Esophagus squamous epithelium (tissue), 4 donors: Measurements from ENCODE around the gene LEPROT.

ENCODE experiments used
- CTCF ChIP-seq, 6 experiments: fragments of 450-650 bp in 4 of 6; fragments of 200-600 bp in 2 of 6; sonication (generic) in 2 of 6; IDR thresholded peaks; one replicate each; pipeline ENCODE4 v1.5.1; 2016 to 2019; ENCODE audit warnings: antibody characterized with exemption in 6 of 6, mild to moderate bottlenecking in 4 of 6, moderate library complexity in 4 of 6
- POLR2A ChIP-seq, 4 donors: fragments of 450-650 bp; IDR thresholded peaks; one replicate each; pipeline ENCODE4 v1.6.1; 2017; ENCODE audit warnings: antibody characterized with exemption in 4 of 4, mild to moderate bottlenecking in 4 of 4, moderate library complexity in 3 of 4

DNA sequence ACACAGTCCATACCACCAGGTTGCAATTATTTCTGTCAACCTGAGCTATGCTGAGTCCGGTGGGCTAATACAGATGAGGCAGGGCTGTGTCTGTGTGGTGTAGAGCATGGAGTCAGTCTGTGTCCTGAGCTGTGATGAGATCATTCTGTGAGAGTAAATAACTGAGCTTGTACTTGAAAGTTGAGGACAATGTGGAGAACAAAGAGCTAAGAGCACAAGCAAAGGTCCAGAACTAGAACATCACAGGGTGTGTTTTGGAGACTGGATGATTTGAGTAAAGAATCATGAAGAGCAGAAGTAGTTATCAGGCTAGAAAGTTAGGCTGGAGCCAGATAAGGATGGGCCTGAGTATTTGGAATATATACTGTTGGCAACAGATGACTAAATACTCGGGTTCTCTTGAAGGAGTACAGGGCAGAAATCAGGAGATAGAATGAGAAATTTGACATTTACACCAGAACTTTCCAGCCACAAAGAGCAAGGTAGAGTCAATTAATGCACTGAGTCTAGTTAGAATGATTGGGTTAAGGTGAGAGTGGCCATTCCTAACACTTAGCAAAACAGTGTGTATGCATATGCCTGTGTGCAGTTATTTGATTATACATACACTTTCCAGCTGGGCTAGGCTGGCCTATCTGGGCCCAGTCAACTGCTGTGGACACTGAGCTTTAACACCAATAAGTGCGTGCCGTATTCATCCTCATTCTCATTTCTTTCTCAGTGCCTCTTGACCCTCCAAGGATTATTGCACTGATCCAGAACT, 48.8 kb downstream of the LEPROT start:
- TF ChIP-seq CTCF (IDR thresholded peaks at IDR 0.05) = no peak
- no peak for TF ChIP-seq POLR2A (IDR thresholded peaks at IDR 0.05)
